GM23338 (cell line): ENCODE measurements around the gene MMS19. TPM values are rescaled to one million over a fixed set of nuclear protein-coding genes. Genes with fewer than 3 reads are reported as not detected.

Source experiments
- ATAC-seq: fragments of 200-7000 bp; cut with Tn5 transposase; 3 replicates; pipeline ENCODE4 v1.9.1; 2020
- DNase-seq: peaks from one replicate; pipeline ENCODE4 v3.0.0-alpha.2; 2015; ENCODE audit warnings: low spot score
- H2AFZ ChIP-seq: fragments of 200-600 bp; sonication (generic); 2 replicates; pipeline ENCODE4 v1.8.0; 2016; ENCODE audit warnings: antibody characterized with exemption, mild to moderate bottlenecking, moderate library complexity
- H3F3A ChIP-seq: fragments of 200-600 bp; sonication (generic); replicated peaks from 2 replicates; pipeline ENCODE4 v1.8.0; 2017; ENCODE audit warnings: antibody characterized with exemption, mixed run types, low read depth
- H3K27ac ChIP-seq: fragments of 200-600 bp; sonication (generic); 2 replicates; pipeline ENCODE4 v1.6.1; 2016; ENCODE audit warnings: low read depth
- H3K27me3 ChIP-seq: fragments of 200-600 bp; sonication (generic); 2 replicates; pipeline ENCODE4 v1.8.0; 2016; ENCODE audit warnings: mild to moderate bottlenecking, mixed run types, moderate library complexity; ENCODE audit not compliant: insufficient read depth
- H3K36me3 ChIP-seq: fragments of 200-600 bp; sonication (generic); 2 replicates; pipeline ENCODE4 v1.8.0; 2016; ENCODE audit warnings: mild to moderate bottlenecking; ENCODE audit not compliant: insufficient read depth
- H3K4me1 ChIP-seq: fragments of 200-600 bp; sonication (generic); 2 replicates; pipeline ENCODE4 v1.8.0; 2016; ENCODE audit warnings: mild to moderate bottlenecking, moderate library complexity; ENCODE audit not compliant: insufficient read depth
- H3K4me2 ChIP-seq: fragments of 200-600 bp; sonication (generic); 2 replicates; pipeline ENCODE4 v1.7.1; 2017; ENCODE audit warnings: mixed run types
- H3K4me3 ChIP-seq: fragments of 200-600 bp; sonication (generic); 2 replicates; pipeline ENCODE4 v1.6.1; 2016; ENCODE audit warnings: mixed run types
- H3K79me2 ChIP-seq: fragments of 200-600 bp; sonication (generic); replicated peaks from 2 replicates; pipeline ENCODE4 v1.8.0; 2017; ENCODE audit warnings: mild to moderate bottlenecking; ENCODE audit not compliant: insufficient read depth
- H3K9me2 ChIP-seq: fragments of 200-600 bp; sonication (generic); 2 replicates; pipeline ENCODE4 v1.8.0; 2017; ENCODE audit not compliant: insufficient read depth
- H4K20me1 ChIP-seq: fragments of 200-600 bp; sonication (generic); replicated peaks from 2 replicates; pipeline ENCODE4 v1.8.0; 2017; ENCODE audit warnings: mild to moderate bottlenecking; ENCODE audit not compliant: insufficient read depth
- H3K27ac Mint-ChIP-seq: 2 replicates; pipeline ENCODE4 v1.8.0; 2020; ENCODE audit warnings: inconsistent platforms, mild to moderate bottlenecking, moderate library complexity, mixed read lengths
- H3K27me3 Mint-ChIP-seq: 3 replicates; pipeline ENCODE4 v1.8.0; 2022; ENCODE audit warnings: low read depth, mild to moderate bottlenecking, moderate library complexity, mixed read lengths, inconsistent platforms; ENCODE audit not compliant: insufficient read depth, poor library complexity
- H3K36me3 Mint-ChIP-seq: 3 replicates; pipeline ENCODE4 v1.8.0; 2021; ENCODE audit warnings: low read depth, mild to moderate bottlenecking, inconsistent platforms, moderate library complexity, mixed read lengths
- H3K4me1 Mint-ChIP-seq: 3 replicates; pipeline ENCODE4 v1.8.0; 2020; ENCODE audit warnings: mild to moderate bottlenecking, inconsistent platforms, mixed read lengths
- H3K4me3 Mint-ChIP-seq: 3 replicates; pipeline ENCODE4 v1.8.0; 2021; ENCODE audit warnings: moderate library complexity, mild to moderate bottlenecking, inconsistent platforms, mixed read lengths
- H3K9me3 Mint-ChIP-seq: 3 replicates; pipeline ENCODE4 v1.8.0; 2020; ENCODE audit warnings: moderate library complexity, mild to moderate bottlenecking, inconsistent platforms, mixed read lengths
- CREB1 ChIP-seq: fragments of 250-450 bp; sonication (Bioruptor Pico); IDR thresholded peaks from 2 replicates; pipeline ENCODE4 v1.5.0; 2020; ENCODE audit warnings: low read depth, mild to moderate bottlenecking, moderate library complexity
- EZH2phosphoT487 ChIP-seq: fragments of 200-600 bp; sonication (generic); IDR thresholded peaks from one replicate; pipeline ENCODE4 v1.8.1; 2018; ENCODE audit warnings: antibody characterized with exemption; ENCODE audit not compliant: unreplicated experiment
- NANOG ChIP-seq: IDR thresholded peaks from 2 replicates; pipeline ENCODE4 v1.6.1; 2016; ENCODE audit warnings: antibody characterized with exemption, borderline replicate concordance
- POLR2AphosphoS5 ChIP-seq: IDR thresholded peaks from 2 replicates; pipeline ENCODE4 v1.6.1; 2016; ENCODE audit warnings: antibody characterized with exemption, low read depth
- STAT1 ChIP-seq: IDR thresholded peaks from one replicate; pipeline ENCODE4 v1.6.1; 2016; ENCODE audit warnings: antibody characterized with exemption; ENCODE audit not compliant: unreplicated experiment
- ZNF114 ChIP-seq: fragments of 250-450 bp; sonication (Bioruptor Pico); IDR thresholded peaks from 2 replicates; pipeline ENCODE4 v1.5.0; 2020; ENCODE audit warnings: mild to moderate bottlenecking, moderate library complexity
- ZNF462 ChIP-seq: fragments of 250-450 bp; sonication (Bioruptor Pico); IDR thresholded peaks from 2 replicates; pipeline ENCODE4 v1.5.0; 2020; ENCODE audit warnings: mild to moderate bottlenecking, moderate library complexity
- polyA plus RNA-seq: library from polyadenylated mRNA; unstranded; fragments of >200 nt; fragmentation: Nextera tagmentation; extraction: Ambion mirVana; gene quantifications from 2 replicates; pipeline ENCODE4 v1.2.1, GENCODE V29; 2016
- total RNA-seq: library from RNA; depleted of rRNA; stranded (reverse); fragments of >200 nt; shearing (Covaris generic); gene quantifications from 2 replicates; pipeline ENCODE4 v1.2.3, GENCODE V29; 2014

MMS19 gene
- total and polyA plus RNA-seq, 2 experiments from 2014 or later = 81.5 to 252 TPM

DNA sequence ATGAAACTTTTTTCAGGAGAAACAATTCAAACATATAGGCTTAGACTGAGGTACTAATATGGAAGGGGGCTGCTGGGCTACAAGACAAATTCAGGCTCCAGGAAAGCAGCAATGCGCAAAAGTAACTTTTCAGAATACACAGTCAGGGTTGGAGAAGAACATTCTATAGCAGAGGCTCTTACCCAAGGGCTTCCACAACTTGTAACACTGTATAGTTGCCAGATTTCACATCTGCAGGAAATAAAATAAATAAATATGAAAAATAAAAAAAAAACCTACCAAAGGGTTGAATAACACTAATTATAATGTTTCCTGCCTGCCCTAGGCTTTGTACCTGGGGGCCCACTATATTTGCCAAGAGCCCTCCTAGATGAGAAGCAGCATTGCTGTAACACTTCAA is 14.3 kb downstream of the MMS19 start:
- H3K36me3 ChIP-seq = no peaks in the 10 kb centered on the region; the same call in 1 of the 2 replicates
- ATAC-seq = no peak
- H3K79me2 ChIP-seq = peaks cover 77% of the 10 kb centered on the region
- H3K9me3 Mint-ChIP-seq = no peaks in the 10 kb centered on the region
- no peak overlapping the region for H2AFZ ChIP-seq
- H4K20me1 ChIP-seq = peaks cover 12% of the 10 kb centered on the region
- no peaks in the 10 kb centered on the region for H3K9me2 ChIP-seq
- no peak for DNase-seq
- H3K4me2 ChIP-seq = no peak overlapping the region
- H3K4me1 Mint-ChIP-seq = peaks cover 23% of the 10 kb centered on the region
- no peak overlapping the region for H3K27ac Mint-ChIP-seq
- TF ChIP-seq ZNF114 (CRISPR knock-in tag) (no peak), ZNF462 (CRISPR knock-in tag) (no peak), STAT1 (no peak), NANOG (no peak), POLR2AphosphoS5 (no peak), CREB1 (CRISPR knock-in tag) (no peak), EZH2phosphoT487 (no peak)
- H3K4me3 Mint-ChIP-seq = no peak overlapping the region
- H3F3A ChIP-seq = peaks cover 13% of the 10 kb centered on the region
- no peaks in the 10 kb centered on the region for H3K27me3 ChIP-seq
- peaks cover 2% of the 10 kb centered on the region for H3K27me3 Mint-ChIP-seq
- H3K4me3 ChIP-seq = no peak overlapping the region
- peaks cover 23% of the 10 kb centered on the region for H3K36me3 Mint-ChIP-seq
- H3K4me1 ChIP-seq = peaks cover 16% of the 10 kb centered on the region
- H3K27ac ChIP-seq = 0 out of 2 replicates have a peak overlapping the region, but pooled peaks have one; percentile 34

GRCh38 chr10:97483506-97483905 is 14.7 kb downstream of the MMS19 start:
- Mint-ChIP-seq H3K36me3 (peaks cover 25% of the 10 kb centered on the region), H3K4me1 (peaks cover 23% of the 10 kb centered on the region), H3K9me3 (no peaks in the 10 kb centered on the region), H3K27ac (no peak overlapping the region), H3K4me3 (no peak overlapping the region), H3K27me3 (peaks cover 2% of the 10 kb centered on the region)
- DNase-seq (no peak), ATAC-seq (no peak)
- Histone ChIP-seq H3K4me1 (peaks cover 17% of the 10 kb centered on the region), H3K9me2 (no peaks in the 10 kb centered on the region), H3K27me3 (no peaks in the 10 kb centered on the region), H4K20me1 (peaks cover 11% of the 10 kb centered on the region), H3K36me3 (peaks cover 1% of the 10 kb centered on the region; the same call in 1 of the 2 replicates), H3K4me2 (no peak overlapping the region), H3K27ac (0 out of 2 replicates have a peak overlapping the region, but pooled peaks have one; percentile 34), H3F3A (peaks cover 13% of the 10 kb centered on the region), H3K79me2 (peaks cover 77% of the 10 kb centered on the region), H2AFZ (no peak overlapping the region), H3K4me3 (no peak overlapping the region)
- TF ChIP-seq ZNF114 (CRISPR knock-in tag) = no peak
- TF ChIP-seq POLR2AphosphoS5 = no peak
- TF ChIP-seq ZNF462 (CRISPR knock-in tag) = no peak
